Epithelial cell of esophagus (primary cell): ENCODE results near the gene DBX2.

Experiments
- DNase-seq: peaks from one replicate; pipeline ENCODE4 v3.0.0; 2010; ENCODE audit warnings: low read depth
- H3K4me3 ChIP-seq: 2 replicates; pipeline ENCODE4 v1.5.1; 2011; ENCODE audit warnings: mild to moderate bottlenecking, low read length, control low read depth
- TF ChIP-seq, protein P1 (sequence below): IDR thresholded peaks from 2 replicates; pipeline ENCODE4 v1.5.1; 2011; ENCODE audit warnings: low read depth, mild to moderate bottlenecking, low read length, control low read depth, inconsistent platforms; ENCODE audit not compliant: insufficient read depth; ENCODE audit errors: missing control alignments

Gene DBX2

DNA sequence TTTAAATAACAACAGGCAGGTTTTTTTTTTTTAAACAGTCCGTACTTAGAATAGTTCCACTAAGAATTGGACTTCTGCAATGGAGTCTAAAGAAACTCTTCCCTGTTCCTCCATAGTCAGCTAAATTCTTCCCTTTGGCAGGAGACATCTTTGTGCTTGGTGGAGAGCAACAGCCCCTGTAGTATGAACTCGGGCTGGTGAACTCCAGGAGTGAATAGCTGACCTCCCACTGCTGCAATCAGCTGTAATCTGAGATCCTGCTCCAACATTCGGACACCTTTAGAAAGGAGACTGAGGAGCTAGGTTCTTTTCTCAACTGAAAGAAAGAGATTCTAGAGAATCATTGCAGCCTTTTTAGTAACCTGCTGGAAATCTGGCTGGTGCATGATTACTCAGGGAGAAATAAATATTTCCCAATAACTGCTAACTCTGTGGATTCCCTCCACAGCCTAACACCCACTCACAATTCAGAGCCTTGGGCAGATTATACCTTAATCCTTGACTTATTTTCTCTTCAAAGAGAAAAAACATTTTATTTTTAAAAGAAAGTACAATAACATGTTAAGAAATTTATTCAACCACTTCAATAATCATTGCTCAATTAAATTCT lies 25.6 kb upstream of the DBX2 start:
- H3K4me3 ChIP-seq = no peak overlapping the region
- TF ChIP-seq, protein P1, sequence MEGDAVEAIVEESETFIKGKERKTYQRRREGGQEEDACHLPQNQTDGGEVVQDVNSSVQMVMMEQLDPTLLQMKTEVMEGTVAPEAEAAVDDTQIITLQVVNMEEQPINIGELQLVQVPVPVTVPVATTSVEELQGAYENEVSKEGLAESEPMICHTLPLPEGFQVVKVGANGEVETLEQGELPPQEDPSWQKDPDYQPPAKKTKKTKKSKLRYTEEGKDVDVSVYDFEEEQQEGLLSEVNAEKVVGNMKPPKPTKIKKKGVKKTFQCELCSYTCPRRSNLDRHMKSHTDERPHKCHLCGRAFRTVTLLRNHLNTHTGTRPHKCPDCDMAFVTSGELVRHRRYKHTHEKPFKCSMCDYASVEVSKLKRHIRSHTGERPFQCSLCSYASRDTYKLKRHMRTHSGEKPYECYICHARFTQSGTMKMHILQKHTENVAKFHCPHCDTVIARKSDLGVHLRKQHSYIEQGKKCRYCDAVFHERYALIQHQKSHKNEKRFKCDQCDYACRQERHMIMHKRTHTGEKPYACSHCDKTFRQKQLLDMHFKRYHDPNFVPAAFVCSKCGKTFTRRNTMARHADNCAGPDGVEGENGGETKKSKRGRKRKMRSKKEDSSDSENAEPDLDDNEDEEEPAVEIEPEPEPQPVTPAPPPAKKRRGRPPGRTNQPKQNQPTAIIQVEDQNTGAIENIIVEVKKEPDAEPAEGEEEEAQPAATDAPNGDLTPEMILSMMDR = no peak
- DNase-seq = no peak

DNA sequence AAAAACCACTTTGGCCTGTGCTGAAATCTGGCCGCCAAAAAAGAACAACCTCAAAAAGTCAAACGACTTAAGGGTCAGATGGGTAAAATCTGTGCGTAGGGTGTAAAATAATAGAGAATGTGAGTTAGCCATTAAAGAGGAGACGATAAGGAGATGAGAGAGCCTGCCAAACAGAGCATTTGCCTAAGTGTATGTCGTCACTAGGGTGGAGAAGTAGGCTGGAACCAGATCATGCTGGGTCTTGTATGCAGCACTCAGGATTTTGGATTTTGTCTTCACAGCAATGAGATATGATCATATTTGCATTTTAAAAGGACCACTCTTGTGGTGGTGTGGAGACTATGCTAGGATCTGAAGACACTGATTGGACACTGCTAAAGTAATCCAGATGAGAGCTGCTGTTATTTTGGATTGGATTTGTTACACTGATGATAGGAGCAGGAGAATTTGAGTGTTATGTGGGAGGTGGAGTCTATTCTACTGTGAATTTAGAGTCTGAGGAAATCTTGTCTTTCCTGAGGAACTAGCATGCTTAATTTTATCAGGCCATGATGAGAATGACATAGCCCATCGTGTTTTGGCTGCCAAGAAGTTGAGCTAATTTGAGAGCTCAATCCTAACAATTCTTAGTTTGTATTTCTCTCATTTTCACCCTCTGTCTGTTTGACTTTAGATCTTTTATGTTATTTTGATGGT lies 24.8 kb upstream of the DBX2 start:
- H3K4me3 ChIP-seq = no peak overlapping the region
- TF ChIP-seq, protein P1 = no peak
- DNase-seq = peak; percentile 11

DNA sequence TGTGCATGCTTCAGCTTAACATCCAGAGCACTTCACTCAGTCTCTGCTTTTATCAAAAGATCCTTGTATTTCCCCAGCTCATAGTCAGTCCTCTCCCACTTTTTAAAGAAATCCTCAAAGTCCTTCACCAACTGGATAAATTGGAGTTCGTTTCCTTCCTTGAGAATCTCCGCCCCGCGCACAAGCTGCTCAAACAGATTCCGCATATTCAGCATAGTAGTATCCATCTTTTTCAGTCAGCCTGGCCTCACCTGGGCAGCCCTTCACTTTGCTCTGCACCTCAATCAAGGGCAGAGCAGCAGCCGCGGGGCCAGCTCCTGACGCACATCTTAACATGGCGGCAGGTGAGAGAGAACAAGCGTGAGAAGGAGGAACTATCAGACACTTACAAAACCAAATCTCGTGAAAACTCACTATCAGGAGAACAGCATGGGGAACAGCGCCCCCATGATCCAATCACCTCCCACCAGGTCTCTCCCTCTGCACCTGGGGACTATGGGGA lies 14.3 kb upstream of the DBX2 start:
- H3K4me3 ChIP-seq = no peak overlapping the region
- TF ChIP-seq, protein P1 = no peak
- no peak for DNase-seq

DNA sequence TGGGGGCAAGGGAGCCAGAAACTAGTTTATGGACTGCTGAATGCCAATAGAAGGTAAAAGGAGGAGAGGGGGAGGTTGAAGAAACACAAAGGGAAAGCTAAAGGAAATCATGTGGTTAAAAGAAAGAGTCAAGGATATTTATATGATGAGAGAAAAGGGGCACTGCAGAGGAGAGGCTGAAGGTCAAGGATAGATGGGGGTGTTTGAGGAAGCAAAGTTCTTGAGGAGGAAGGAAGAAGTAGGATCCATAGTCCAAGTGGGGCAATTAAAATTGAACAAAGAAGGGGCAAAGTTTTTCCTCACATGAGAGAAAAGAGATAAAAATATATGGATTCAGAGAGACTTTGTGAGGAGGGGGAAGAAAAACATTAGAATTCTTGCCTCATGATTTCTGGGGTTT lies 10.1 kb upstream of the DBX2 start:
- no peak overlapping the region for H3K4me3 ChIP-seq
- DNase-seq = no peak
- TF ChIP-seq, protein P1 = no peak

DNA sequence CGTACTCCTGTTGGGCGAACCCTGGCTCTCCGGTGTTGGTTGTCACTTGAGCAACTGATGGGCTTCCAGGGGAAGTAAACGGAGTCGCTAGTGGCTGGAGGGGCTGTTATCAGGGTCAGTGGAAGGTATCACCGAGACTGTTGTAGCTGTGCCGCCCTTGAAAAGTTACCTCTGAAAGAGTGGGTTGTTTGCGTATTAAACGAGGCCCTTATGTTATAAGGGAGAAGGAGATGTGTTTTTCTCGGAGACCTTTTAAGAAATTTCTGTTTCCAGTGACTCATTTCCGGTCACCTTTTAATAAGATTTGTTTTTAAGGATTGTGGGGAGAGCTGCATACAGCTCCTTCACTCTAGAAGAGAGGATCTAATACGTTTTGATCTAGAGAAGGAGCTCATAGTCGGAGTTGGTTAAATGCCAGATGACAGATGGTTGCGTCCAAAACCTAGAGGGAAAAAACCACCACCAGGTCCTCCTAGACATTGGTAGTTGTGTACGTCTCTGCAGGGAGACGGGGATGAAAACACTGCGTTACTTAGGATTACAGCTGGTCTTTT lies 750 bp upstream of the DBX2 start:
- peak; percentile 2 for DNase-seq
- TF ChIP-seq, protein P1 = no peak
- H3K4me3 ChIP-seq = no peak overlapping the region

DNA sequence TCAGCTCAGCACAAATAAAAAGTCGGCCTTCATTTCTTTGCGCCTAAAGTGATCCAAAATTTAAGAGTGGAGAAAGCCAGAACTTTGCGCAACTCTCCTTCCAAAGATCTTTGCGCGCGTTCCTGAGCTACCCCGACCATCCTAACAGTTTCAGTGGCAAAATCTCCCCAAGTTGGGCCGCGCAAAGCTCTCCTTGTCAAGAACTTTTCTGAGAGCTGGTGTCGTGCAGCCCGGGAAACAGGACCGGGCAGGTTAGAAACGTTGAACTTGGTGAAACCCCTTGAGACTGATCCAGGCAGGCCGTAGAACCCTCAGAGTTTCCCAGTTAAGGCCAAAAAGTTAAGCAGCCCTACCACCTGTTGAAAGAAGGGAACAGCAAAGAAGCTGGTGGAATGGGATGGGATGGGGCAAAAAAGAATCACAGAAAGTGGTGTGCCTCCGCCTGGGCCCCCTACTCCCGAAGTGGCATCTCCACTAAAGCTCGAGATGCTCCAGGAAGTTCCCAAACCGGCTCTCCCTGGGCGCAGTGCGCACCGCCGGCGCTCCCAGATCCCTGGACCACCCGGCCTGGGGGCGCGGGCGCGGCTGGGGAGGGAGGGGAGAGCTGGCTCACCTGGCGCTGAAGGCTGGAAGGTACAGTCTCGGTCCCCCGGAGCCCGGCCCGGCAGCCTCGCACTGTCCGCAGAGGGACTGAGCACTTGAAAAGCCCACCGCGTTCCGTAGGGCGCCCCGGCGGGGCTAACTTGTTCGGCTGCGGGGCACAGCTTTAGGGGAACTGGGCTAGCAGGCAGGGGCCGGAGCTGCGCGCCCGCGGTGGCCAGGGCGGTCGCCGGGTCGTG lies 768 bp downstream of the DBX2 start:
- H3K4me3 ChIP-seq = no peak overlapping the region
- no peak for DNase-seq

More for the DNA sequence above, 768 bp downstream of the DBX2 start:
- TF ChIP-seq, protein P1 = no peak
